Mucosa of stomach (tissue), 1 donor: ENCODE measurements around the gene RAB21.

Experiments used
- H3K27me3 ChIP-seq: one replicate; pipeline ENCODE4 v1.7.0; 2013; ENCODE audit warnings: mild to moderate bottlenecking, low read length; ENCODE audit not compliant: control insufficient read depth, insufficient read depth
- H3K36me3 ChIP-seq: one replicate; pipeline ENCODE4 v1.7.0; 2013; ENCODE audit warnings: low read length; ENCODE audit not compliant: control insufficient read depth, insufficient read depth
- H3K4me1 ChIP-seq: one replicate; pipeline ENCODE4 v1.7.0; 2013; ENCODE audit warnings: mild to moderate bottlenecking, low read length; ENCODE audit not compliant: control insufficient read depth, insufficient read depth
- H3K4me3 ChIP-seq: one replicate; pipeline ENCODE4 v1.7.0; 2013; ENCODE audit warnings: low read length
- H3K9ac ChIP-seq: one replicate; pipeline ENCODE4 v1.7.0; 2013; ENCODE audit warnings: mild to moderate bottlenecking, low read length, moderate library complexity
- H3K9me3 ChIP-seq: one replicate; pipeline ENCODE4 v1.7.0; 2013; ENCODE audit warnings: mild to moderate bottlenecking, low read length, moderate library complexity; ENCODE audit not compliant: control insufficient read depth
- donor health status: Pancreatic carcinoma.

The RAB21 gene

GRCh38 chr12:71828813-71829212, 74.2 kb downstream of the RAB21 start:
- no peaks in the 10 kb centered on the region for H3K27me3 ChIP-seq
- no peaks in the 10 kb centered on the region for H3K36me3 ChIP-seq
- H3K4me3 ChIP-seq = no peak overlapping the region
- H3K9ac ChIP-seq = no peak overlapping the region
- H3K9me3 ChIP-seq = no peaks in the 10 kb centered on the region
- no peaks in the 10 kb centered on the region for H3K4me1 ChIP-seq

GRCh38 chr12:71837356-71837755, 82.7 kb downstream of the RAB21 start:
- Histone ChIP-seq H3K36me3 (no peaks in the 10 kb centered on the region), H3K9me3 (no peaks in the 10 kb centered on the region), H3K9ac (no peak overlapping the region), H3K27me3 (no peaks in the 10 kb centered on the region), H3K4me1 (peaks cover 6% of the 10 kb centered on the region), H3K4me3 (no peak overlapping the region)

- Histone ChIP-seq H3K27me3 (no peaks in the 10 kb centered on the region), H3K9me3 (no peaks in the 10 kb centered on the region), H3K4me1 (peaks cover 6% of the 10 kb centered on the region), H3K36me3 (no peaks in the 10 kb centered on the region), H3K9ac (no peak overlapping the region), H3K4me3 (no peak overlapping the region)
Observed at GRCh38 chr12:71838231-71838630, 83.6 kb downstream of the RAB21 start.

- no peaks in the 10 kb centered on the region for H3K36me3 ChIP-seq
- H3K9me3 ChIP-seq = no peaks in the 10 kb centered on the region
- H3K4me3 ChIP-seq = peak overlapping the region; percentile 84
- H3K27me3 ChIP-seq = no peaks in the 10 kb centered on the region
- H3K4me1 ChIP-seq = peaks cover 6% of the 10 kb centered on the region
- peak overlapping the region; percentile 96 for H3K9ac ChIP-seq
Observed at GRCh38 chr12:71838676-71839075, 84.0 kb downstream of the RAB21 start.

DNA sequence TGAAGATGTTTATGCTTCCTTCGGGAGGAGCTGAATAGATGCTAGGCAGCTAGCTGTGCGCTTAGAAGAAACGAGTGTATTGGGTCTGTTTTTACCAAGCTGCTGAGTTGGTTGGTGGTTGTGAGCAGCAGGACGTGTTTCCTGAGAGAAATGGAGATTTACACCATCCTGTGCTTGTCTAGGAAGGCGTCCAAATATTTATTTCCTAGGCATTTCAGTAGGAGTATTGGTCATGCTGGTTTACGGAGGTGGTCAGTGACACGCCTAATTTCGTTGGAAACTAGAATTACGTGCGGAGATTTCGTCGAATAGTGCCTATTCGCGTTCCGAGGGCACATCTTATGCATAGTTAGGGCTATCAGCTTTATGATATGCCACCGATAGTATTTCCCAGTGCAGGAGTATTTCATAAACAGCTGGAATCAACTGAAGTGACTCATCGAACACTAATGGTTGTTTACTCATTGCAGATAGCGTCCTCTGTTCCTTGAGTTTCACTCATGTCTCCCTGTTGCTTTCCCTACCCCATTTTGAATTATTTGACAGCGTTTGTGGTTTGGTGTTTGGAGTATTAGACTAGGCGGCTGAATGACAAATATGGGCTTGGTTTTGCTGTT, 85.7 kb downstream of the RAB21 start:
- Histone ChIP-seq H3K9me3 (no peaks in the 10 kb centered on the region), H3K4me3 (peak overlapping the region; percentile 84), H3K36me3 (no peaks in the 10 kb centered on the region), H3K27me3 (no peaks in the 10 kb centered on the region), H3K4me1 (peaks cover 6% of the 10 kb centered on the region), H3K9ac (peak overlapping the region; percentile 96)

DNA sequence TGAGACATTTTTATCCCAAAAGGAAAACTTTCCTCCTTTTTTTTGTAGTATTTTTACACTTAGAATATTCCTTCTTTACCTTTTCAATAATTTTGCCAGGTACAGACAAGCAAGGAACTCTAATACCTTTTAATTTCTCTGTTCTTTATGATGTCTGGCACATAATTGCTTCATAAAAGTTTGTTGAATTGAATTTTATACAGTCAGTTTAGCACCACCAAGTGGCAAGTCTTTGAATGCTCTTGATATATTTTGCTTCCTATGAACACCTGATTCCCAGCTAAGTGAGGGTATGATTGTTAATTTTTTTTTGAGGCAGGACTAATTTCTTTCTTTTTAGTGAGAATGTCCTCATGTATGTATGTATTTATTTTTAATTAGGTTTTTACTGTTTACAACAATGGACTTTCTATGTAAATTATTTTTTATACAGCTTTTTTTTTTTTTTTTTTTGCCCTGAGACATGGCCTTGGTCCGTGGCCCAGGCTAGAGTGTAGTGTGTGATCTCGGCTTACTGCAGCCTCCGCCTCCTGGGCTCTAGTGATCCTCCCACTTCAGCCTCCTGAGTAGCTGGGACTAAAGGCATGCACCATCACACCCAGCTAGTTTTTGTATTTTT, 91.8 kb downstream of the RAB21 start:
- H3K27me3 ChIP-seq = no peaks in the 10 kb centered on the region
- H3K9ac ChIP-seq = peak overlapping the region; percentile 6
- H3K4me3 ChIP-seq = no peak overlapping the region
- H3K9me3 ChIP-seq = no peaks in the 10 kb centered on the region
- no peaks in the 10 kb centered on the region for H3K36me3 ChIP-seq
- H3K4me1 ChIP-seq = no peaks in the 10 kb centered on the region

GRCh38 chr12:71848212-71848611, 93.5 kb downstream of the RAB21 start:
- H3K27me3 ChIP-seq = no peaks in the 10 kb centered on the region
- no peaks in the 10 kb centered on the region for H3K9me3 ChIP-seq
- H3K36me3 ChIP-seq = no peaks in the 10 kb centered on the region
- no peaks in the 10 kb centered on the region for H3K4me1 ChIP-seq
- no peak overlapping the region for H3K4me3 ChIP-seq
- H3K9ac ChIP-seq = no peak overlapping the region

- no peaks in the 10 kb centered on the region for H3K27me3 ChIP-seq
- no peaks in the 10 kb centered on the region for H3K9me3 ChIP-seq
- no peak overlapping the region for H3K9ac ChIP-seq
- no peaks in the 10 kb centered on the region for H3K36me3 ChIP-seq
- no peaks in the 10 kb centered on the region for H3K4me1 ChIP-seq
- no peak overlapping the region for H3K4me3 ChIP-seq
Observed at GRCh38 chr12:71849109-71849851, 94.6 kb downstream of the RAB21 start.
